Skin of body (tissue), 2 donors: ENCODE results near the gene COA8. TPM values are rescaled to one million over a fixed set of nuclear protein-coding genes. Genes with fewer than 3 reads are reported as not detected.
"Not testable (repeated sequence)": the region's sequence is repeated elsewhere in the genome, so short reads cannot be mapped to it uniquely, and the experiment has no call there.

Experiments used
- DNase-seq: peaks from one replicate; lab custom pipeline; 2025; lab: John Stamatoyannopoulos, UW
- total RNA-seq: library from RNA; depleted of rRNA; stranded (reverse); fragments of >200 nt; gene quantifications from one replicate; pipeline ENCODE4 v1.2.3, GENCODE V29; 2014

Gene COA8
- total RNA-seq, 1 donor from 2014 or later, result 21.8 TPM

DNA sequence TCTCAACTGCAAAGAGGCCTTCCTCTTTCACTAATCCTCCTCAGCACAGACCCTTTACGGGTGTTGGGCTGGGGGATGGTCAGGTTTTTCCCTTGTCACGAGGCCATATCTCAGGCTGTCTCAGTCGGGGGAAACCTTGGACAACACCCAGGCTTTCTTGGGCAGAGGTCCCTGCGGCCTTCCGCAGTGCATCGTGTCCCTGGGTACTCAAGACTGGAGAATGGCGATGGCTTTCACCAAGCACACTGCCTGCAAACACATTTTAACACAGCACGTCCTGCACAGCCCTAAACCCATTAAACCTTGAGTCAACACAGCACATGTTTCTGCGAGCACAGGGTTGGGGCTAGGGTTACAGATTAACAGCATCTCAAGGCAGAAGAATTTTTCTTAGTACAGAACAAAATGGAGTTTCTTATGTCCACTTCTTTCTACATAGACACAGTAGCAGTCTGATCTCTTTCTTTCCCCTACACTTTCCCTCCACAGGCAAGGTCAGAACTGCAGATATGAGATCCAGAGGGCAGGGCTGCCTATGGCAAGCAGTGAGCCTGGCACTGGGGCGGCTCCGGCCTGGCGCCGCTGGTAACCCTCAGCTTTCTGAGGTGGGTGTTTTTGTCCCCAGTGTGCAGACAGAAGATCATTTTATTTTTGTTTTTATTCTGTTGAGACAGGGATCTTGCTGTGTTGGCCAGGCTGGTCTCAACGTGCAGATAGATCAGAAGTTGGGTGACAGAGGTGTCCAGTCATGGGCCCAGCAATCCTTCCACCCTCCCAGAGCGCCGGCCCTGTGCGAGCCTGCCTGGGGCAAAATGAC lies 37.1 kb upstream of the COA8 start:
- DNase-seq, result not testable (repeated sequence)

DNA sequence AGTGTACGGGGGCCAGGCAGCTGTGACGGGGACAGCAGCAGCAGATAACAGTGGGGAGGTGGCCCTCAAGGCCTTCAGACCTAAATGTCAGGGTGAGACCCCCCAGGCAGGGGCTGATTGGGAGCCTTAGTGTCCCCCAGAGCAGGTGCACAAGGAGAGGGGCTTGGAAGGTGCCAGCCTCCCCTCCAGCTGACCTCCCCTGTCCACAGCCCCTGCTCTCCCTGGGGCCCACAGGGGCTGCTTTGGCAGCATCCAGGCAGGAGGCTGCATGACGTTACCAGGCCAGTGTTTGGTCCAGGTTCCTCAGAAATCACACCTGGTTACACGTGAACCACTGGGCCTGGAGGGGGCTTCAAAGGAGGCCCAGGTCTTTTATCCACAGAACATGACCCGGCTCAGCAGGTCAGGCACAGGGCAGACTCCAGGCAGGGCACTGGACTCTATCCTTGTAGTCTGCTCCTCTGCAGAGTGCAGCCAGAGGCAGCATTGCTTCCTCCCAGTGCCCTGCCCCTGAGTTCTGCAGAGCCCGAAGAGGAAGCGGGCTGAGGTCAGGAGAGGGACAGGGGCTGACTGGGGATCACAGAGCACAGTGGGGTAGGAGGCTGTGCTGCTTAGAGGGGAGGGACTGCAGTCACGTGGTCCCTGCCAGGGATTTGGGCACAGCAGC lies 36.4 kb upstream of the COA8 start:
- DNase-seq, result no peak

DNA sequence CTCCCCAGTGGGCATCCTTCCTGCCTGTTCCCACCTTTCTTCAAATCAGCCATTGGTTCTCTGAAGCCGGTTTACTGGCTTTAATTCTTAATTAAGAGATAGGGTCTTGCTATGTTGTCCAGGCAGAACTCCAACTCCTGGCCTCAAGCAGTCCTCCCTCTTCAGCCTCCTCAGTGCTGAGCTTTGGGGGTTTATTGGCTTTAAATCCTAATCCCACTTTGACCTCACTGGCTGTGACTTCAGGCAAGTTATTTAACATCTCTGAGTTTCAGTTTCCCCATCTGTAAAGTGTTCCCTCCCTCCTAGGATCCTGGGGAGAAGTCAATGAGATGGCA lies 35.9 kb upstream of the COA8 start:
- no peak for DNase-seq

GRCh38 chr14:103527408-103528145 lies 35.2 kb upstream of the COA8 start:
- DNase-seq, result no peak

DNA sequence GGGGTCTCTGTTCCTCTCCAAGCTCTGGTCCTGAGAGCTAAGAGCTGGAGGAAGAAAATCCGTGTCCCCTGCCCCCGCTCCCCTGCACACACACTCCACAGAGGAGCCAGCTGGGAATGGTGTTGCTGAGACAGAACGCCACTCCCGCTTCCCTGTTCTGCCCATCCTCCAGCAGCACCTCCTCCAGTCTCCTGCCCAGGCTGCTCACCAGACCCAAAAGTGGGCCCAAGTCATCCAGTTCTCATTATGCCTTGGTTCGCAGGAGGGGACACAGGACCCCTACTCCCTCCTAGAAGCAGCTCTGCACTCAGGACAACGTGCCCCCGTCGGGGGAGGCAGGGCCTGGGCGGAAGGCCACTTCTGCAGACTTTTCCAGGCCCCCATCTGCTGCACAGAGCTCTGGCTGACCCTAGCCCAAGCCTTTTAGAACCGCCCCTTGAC lies 34.6 kb upstream of the COA8 start:
- DNase-seq, result no peak

- DNase-seq, result peak; percentile 71
These were observed 34.0 kb upstream of the COA8 start, which contains the start of gene TRMT61A for GRCh38 chr14:103528587-103529382. TSS of gene TRMT61A (plus strand) at chr14:103529196. CDS start at chr14:103529979, 783 bp downstream.

- DNase-seq, result no peak
These were observed 33.1 kb upstream of the COA8 start for GRCh38 chr14:103529383-103530365.

DNA sequence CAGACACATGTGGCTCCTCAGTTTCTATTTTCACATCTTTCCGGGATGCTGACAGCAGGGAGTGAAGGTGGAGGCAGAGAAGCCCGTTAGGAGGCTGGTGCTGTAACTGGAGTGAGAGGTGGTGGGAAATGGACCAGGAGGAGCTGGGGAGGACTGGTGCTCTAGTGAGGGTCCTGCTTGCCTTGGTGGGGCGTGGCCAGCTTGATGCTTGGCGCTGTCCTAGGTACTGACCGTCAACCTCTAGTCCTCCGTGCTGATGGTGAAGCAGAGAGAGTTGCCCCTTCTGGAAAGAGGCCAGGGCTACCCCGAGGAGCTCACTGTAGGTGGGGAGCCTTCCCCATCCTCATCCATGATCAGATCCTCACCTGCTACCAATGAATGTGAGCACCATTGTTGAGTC lies 32.4 kb upstream of the COA8 start:
- DNase-seq, result no peak

DNA sequence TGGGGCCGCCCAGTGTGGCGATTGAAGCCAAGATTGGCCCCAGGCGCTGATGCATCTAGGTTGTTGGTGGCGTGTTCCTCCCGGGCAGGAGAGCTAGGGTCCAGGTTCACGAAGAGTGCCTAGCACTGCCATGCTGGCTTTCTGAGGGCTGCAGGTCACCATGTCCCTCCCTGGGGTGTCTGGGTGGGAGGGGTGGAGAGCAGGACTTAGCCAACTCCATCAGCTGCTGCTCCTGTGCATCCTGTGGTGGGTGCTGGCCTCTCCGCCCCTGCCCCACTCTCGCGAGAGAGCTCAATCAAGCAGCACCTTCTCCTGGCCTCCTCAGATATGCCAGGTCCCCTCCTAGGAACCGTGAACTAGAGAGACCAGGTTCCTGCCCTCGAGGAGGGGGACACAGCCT lies 31.9 kb upstream of the COA8 start:
- DNase-seq, result no peak

GRCh38 chr14:103531421-103532215 lies 31.1 kb upstream of the COA8 start:
- DNase-seq, result no peak

DNA sequence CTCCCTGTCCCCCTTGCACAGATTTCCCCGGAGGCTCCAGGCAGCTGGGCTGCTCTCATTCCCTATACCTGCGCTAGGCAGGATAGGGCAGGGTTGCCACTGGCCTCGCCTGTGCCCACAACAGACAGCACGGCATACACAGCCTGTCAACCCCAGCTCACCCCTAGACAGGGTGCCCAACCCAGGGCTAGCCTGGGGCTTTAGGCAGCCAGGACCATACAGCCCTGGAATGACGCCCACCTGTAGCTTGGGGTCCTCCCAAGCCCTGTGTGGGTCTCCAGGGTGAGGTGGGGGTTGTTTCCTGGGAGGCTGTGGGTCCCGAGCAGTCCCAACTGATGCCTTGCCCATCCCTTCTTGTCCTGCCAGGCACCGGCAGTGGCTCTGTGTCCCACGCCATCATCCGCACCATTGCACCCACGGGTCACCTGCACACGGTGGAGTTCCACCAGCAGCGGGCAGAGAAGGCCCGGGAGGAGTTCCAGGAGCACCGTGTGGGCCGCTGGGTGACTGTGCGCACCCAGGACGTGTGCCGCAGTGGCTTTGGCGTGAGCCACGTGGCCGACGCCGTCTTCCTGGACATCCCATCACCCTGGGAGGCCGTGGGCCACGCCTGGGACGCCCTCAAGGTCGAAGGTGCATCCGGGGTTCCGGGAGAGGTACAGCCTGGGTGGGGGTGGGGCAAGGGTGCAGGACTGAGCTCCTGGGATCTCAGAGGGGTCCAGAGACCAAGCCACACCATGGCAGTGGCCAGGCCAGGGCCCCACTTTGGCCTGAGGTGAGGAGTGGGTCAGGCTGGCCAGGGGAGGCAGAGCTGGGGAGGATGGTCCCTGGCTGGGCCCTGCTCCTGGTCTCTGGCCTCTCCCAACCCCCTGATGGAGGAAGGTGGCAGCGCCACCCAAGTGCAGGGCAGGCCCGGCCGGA lies 30.3 kb upstream of the COA8 start:
- DNase-seq, result no peak

DNA sequence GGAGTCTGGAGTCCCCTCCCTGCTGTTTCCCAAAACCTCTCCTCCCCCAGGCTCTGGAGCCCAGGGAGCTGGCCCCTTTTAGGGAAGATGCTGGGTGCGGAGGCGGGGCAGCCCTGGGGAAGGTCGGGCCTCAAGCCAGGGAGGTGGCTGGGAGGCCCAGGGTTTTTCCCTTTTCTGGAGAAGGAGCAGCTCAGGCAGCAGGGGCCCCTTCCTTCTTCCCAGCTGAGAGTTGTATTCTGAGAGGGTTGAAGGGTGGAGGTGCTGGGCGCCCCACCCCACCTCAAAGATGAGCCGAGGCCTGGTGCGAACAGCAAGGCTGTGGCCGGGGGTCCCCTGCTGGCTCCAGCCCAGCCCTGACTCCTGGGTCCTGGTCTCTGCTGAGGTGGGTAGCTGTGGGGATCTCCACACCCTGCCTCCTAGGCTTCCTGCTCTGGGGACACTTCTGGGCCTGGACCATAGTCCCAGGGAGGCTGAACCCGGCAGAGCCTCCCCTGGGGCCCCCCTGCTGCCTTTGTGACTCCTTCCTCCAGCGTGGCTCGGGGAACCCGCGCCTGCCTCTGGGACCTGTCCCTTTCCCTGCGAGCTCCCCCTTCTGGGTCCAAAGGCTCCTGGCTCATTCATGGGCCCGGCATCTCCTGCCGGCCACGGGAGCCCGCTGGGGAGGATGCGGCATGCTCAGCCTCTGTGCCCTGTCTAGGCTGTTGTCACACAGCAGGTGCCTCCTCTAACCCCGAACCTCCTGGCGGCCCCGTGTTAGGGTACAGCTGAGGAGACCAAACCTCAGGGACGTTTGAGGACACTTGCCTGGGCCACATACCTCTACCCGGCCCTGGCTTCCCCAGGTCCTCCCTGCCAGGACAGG lies 29.4 kb upstream of the COA8 start:
- DNase-seq, result no peak

DNA sequence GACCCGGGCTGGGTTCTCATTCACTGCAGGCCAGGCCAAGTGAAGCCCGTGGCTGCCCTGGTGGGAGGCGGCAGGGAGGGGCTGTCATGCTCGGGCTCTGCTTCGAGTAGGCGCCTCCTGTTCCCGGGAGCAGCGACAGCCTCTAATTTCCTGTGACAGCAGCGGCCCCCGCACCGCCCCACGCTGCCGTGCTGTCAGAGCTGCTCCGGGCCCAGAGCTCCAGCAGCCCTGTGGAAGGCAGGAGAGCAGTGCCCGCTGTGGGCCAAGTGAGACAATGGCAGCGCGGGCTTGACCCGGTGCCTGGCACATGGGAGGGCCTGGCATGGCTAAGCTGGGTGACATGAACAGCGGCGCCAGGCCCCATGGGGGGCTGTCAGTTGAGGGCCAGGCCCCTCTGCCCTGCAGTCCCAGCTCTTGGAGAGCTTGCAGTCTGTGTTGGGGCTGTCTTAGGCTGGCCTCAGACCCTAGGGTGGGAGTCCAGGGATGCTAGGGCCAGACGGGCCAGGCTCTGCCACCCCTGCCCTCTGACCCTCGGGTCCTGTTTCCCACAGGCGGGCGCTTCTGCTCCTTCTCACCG lies 28.7 kb upstream of the COA8 start:
- DNase-seq, result no peak

GRCh38 chr14:103534576-103535061 lies 28.1 kb upstream of the COA8 start:
- no peak for DNase-seq

DNA sequence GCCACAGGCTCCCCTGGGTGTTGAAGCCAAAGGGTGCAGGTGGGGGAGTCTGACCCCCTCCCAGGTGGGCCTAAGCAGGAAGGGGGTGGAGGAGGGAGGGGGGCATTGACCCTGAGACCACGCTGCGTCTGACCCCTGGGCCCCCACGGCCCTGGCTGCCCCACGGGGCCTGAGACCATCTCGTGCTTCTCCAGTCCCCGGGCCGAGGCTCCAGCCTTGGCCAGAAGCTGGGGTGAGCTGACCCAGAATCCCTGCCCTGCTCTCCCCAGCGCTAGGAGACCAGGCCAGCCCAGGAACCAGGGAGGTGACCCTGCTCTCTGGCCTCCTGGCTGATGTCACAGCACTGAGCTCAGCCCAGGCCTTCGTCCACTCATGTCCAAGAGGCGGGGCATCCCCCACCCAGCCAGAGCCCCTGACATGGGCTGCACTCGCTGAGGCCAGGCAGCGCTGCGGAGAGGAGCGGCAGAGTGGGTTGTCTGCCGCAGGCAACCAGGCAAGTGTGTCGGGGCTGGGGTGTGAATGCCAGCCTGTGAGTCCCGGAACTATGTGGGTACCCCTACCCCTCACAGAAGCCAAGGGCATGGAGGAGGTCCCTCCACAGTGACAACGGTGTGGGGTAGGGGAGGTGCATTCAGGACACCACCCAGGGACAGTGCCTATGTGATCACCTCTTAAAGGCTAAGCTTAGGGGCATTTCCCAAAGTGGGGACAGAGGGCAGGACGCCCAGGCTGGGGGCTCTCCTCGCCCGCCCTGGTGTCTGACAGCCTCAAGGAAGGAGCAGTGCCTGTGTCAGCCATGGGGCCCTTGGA lies 27.5 kb upstream of the COA8 start:
- no peak for DNase-seq
